A549 (cell line): ENCODE results near the gene TMEM125. TPM values are rescaled to one million over a fixed set of nuclear protein-coding genes. Genes with fewer than 3 reads are reported as not detected.

Experiments used
- ATAC-seq, 2 experiments: fragments of 200-7000 bp in 1 of 2; fragments of >200 bp in 1 of 2; cut with Nextera tagmentation in 1 of 2; cut with Tn5 transposase in 1 of 2; 3 replicates each; pipeline versions ENCODE4 v1.8.0 to v1.9.1; 2018 to 2020; ENCODE audit warnings: mild to moderate bottlenecking in 1 of 2, moderate library complexity in 1 of 2
- CTCF ChIA-PET: fragments of 300-600 bp; sonication (Branson Sonifier 250); formaldehyde crosslinking; extraction: SDS; loops from one replicate; lab custom pipeline; 2021; ENCODE audit warnings: antibody characterized with exemption, inconsistent platforms; lab: Yijun Ruan, JAX
- POLR2A ChIA-PET: fragments of 350-600 bp; formaldehyde crosslinking; extraction: SDS; loops from one replicate; lab custom pipeline; 2021; ENCODE audit warnings: antibody characterized with exemption, inconsistent platforms; lab: Yijun Ruan, JAX
- DNase-seq, 2 experiments: peaks; one replicate each; pipeline versions ENCODE4 v3.0.0 to v3.0.0-alpha.2; 2011 to 2016; ENCODE audit warnings: low read depth in 1 of 2, low spot score in 1 of 2
- FAIRE-seq: peaks from 2 replicates; lab custom pipeline; 2011; peaks lifted over from hg19 to GRCh38; lab: Jason Lieb, UNC
- H3K27ac ChIP-seq, 2 experiments: fragments of >200 bp; sonication (Bioruptor Twin); formaldehyde crosslinking; 3 replicates each; pipeline ENCODE4 v1.5.1; 2016 to 2017
- H3K4me1 ChIP-seq: fragments of >200 bp; sonication (Bioruptor Twin); formaldehyde crosslinking; 3 replicates; pipeline ENCODE4 v1.6.1; 2016
- H3K4me2 ChIP-seq: fragments of >200 bp; sonication (Bioruptor Twin); formaldehyde crosslinking; 3 replicates; pipeline ENCODE4 v1.6.1; 2016
- H3K4me3 ChIP-seq: fragments of >200 bp; sonication (Bioruptor Twin); formaldehyde crosslinking; 3 replicates; pipeline ENCODE4 v1.5.1; 2016
- H3K9me3 ChIP-seq: fragments of >200 bp; sonication (Bioruptor Twin); formaldehyde crosslinking; 3 replicates; pipeline ENCODE4 v1.6.1; 2016
- BHLHE40 ChIP-seq: IDR thresholded peaks from 2 replicates; pipeline ENCODE4 v1.6.1; 2012; ENCODE audit warnings: low read depth, low read length, inconsistent platforms
- CHD4 ChIP-seq: fragments of 200-600 bp; sonication (generic); IDR thresholded peaks from 2 replicates; pipeline ENCODE4 v1.6.1; 2016; ENCODE audit warnings: antibody characterized with exemption, mild to moderate bottlenecking, borderline replicate concordance
- CTCF ChIP-seq: fragments of >200 bp; sonication (Bioruptor Twin); formaldehyde crosslinking; IDR thresholded peaks from 3 replicates; pipeline ENCODE4 v1.5.1; 2016
- E2F6 ChIP-seq: IDR thresholded peaks from 2 replicates; pipeline ENCODE4 v1.6.1; 2012; ENCODE audit warnings: low read depth, borderline replicate concordance
- EHMT2 ChIP-seq: fragments of 200-600 bp; sonication (generic); IDR thresholded peaks from 2 replicates; pipeline ENCODE4 v1.6.1; 2016; ENCODE audit warnings: antibody characterized with exemption, low read depth, mild to moderate bottlenecking, moderate library complexity
- FOSL2 ChIP-seq, 2 experiments: fragments of 450-650 bp in 1 of 2; fragments of >200 bp in 1 of 2; sonication (Bioruptor Twin) in 1 of 2; formaldehyde crosslinking; IDR thresholded peaks; 2 replicates each; pipeline versions ENCODE4 v1.5.0 to v1.6.1; 2016 to 2020; ENCODE audit warnings: mild to moderate bottlenecking in 1 of 2, moderate library complexity in 1 of 2
- GATA3 ChIP-seq: IDR thresholded peaks from 2 replicates; pipeline ENCODE4 v1.6.1; 2012; ENCODE audit warnings: borderline replicate concordance
- HES2 ChIP-seq: fragments of >200 bp; sonication (Bioruptor Twin); formaldehyde crosslinking; IDR thresholded peaks from 2 replicates; pipeline ENCODE4 v1.6.1; 2016
- JUN ChIP-seq, 2 experiments: fragments of >200 bp; sonication (Bioruptor Twin); formaldehyde crosslinking; IDR thresholded peaks; 2 replicates in 1 of 2; 3 replicates in 1 of 2; pipeline ENCODE4 v1.6.1; 2016 to 2017
- KDM1A ChIP-seq: fragments of 200-600 bp; sonication (generic); IDR thresholded peaks from 2 replicates; pipeline ENCODE4 v1.6.1; 2016; ENCODE audit warnings: low read depth, mild to moderate bottlenecking
- MAFK ChIP-seq: fragments of 450-650 bp; IDR thresholded peaks from 2 replicates; pipeline ENCODE4 v1.6.1; 2014; ENCODE audit not compliant: partially characterized antibody
- MYC ChIP-seq: IDR thresholded peaks from 2 replicates; pipeline ENCODE4 v1.6.1; 2012; ENCODE audit warnings: mild to moderate bottlenecking, inconsistent platforms, low read length, improper control_type of control experiment, borderline replicate concordance
- PHF8 ChIP-seq: fragments of 200-600 bp; sonication (generic); IDR thresholded peaks from 2 replicates; pipeline ENCODE4 v1.6.1; 2016; ENCODE audit warnings: low read depth, mild to moderate bottlenecking, antibody characterized with exemption, moderate library complexity, borderline replicate concordance
- POLR2A ChIP-seq: IDR thresholded peaks from 2 replicates; pipeline ENCODE4 v1.6.1; 2012; ENCODE audit warnings: mild to moderate bottlenecking, low read length
- RAD21 ChIP-seq, 2 experiments: fragments of >200 bp in 1 of 2; sonication (Bioruptor Twin) in 1 of 2; formaldehyde crosslinking in 1 of 2; IDR thresholded peaks in 1 of 2; conservative IDR thresholded peaks in 1 of 2; 2 replicates in 1 of 2; 3 replicates in 1 of 2; pipeline ENCODE4 v1.6.1; 2012 to 2018; ENCODE audit warnings: inconsistent platforms in 1 of 2
- SMC3 ChIP-seq: fragments of >200 bp; sonication (Bioruptor Twin); formaldehyde crosslinking; IDR thresholded peaks from 3 replicates; pipeline ENCODE4 v1.6.1; 2018; ENCODE audit warnings: inconsistent platforms
- TFCP2L1 ChIP-seq: fragments of 250-450 bp; sonication (Bioruptor Pico); IDR thresholded peaks from 2 replicates; pipeline ENCODE4 v1.5.0; 2021; ENCODE audit warnings: mild to moderate bottlenecking
- ZNF302 ChIP-seq: fragments of 250-450 bp; sonication (Bioruptor Pico); IDR thresholded peaks from 2 replicates; pipeline ENCODE4 v1.9.0; 2021; ENCODE audit warnings: inconsistent platforms, mild to moderate bottlenecking, moderate library complexity
- WGBS: methylation state at CpG from one replicate; pipeline ENCODE4 v1.1.6; 2017; ENCODE audit errors: missing lambda C conversion rate; 5-methylcytosine and 5-hydroxymethylcytosine counted together
- polyA plus RNA-seq, 4 experiments: library from polyadenylated mRNA; depleted of rRNA in 3 of 4; stranded (reverse); fragments of >200 nt; fragmentation: RNase III in 1 of 4; extraction: RNeasy Plus Mini Kit Qiagen cat#74134 plus additional on column Dnase treatment in 1 of 4; gene quantifications; 2 replicates in 3 of 4; 3 replicates in 1 of 4; pipeline ENCODE4 v1.2.3, GENCODE V29; 2011 to 2017
- TF ChIP-seq, protein P1 (sequence below): fragments of 150-350 bp; IDR thresholded peaks from 2 replicates; pipeline ENCODE4 v1.6.1; 2014; ENCODE audit warnings: low read depth, mild to moderate bottlenecking, low read length
- TF ChIP-seq, protein P2 (sequence below): fragments of 450-650 bp; IDR thresholded peaks from 2 replicates; pipeline ENCODE4 v1.6.1; 2014; ENCODE audit warnings: antibody characterized with exemption

TMEM125 gene
- polyA plus RNA-seq, 2 of the 4 experiments (the other 2 are of a cell fraction): not detected

DNA sequence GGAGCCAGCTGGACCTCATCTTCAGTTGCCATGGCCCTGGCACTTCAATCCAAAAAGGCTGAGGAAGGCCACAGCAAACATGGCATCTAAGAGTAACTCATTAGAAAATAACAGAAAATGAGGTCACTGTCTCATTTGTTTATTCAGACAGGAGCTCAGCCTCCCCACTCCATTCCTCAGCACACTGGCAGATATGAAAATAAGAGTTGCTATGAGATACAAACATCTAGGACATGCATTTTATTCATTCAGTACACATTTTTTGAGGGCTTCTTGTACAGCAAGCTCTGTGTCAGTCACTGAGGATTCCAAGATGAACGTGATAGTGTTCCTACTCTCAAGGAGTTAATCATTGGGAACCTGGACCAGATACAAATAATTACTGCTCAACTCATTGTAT is 32.7 kb upstream of the TMEM125 start:
- FAIRE-seq (no peak), ATAC-seq (no peak)
- POLR2A ChIA-PET: no interaction called here
- peaks cover 5% of the 10 kb centered on the region; the same call in 1 of the 3 replicates for H3K4me1 ChIP-seq
- no peak for TF ChIP-seq PHF8
- TF ChIP-seq E2F6: no peak
- no peak for TF ChIP-seq JUN (IDR thresholded peaks at IDR 0.05)
- no peak for TF ChIP-seq HES2
- TF ChIP-seq, all 56 proteins: peak for 0
- Histone ChIP-seq H3K4me2 (no peak overlapping the region), H3K27ac (no peak overlapping the region), H3K9me3 (no peaks in the 10 kb centered on the region), H3K4me3 (no peak overlapping the region)
- CTCF ChIA-PET: interaction anchor here (0.8 to 2.2 kb wide), 3 partner anchors 9 to 177 kb away, joined by 3 to 4 read pairs (median 4); partner anchors contain the start of gene CDC20
- DNase-seq: no peak
- WGBS: 100% methylated on average over 1 of the region's 1 CpG

- TF ChIP-seq PHF8 (no peak), RAD21 (conservative IDR thresholded peaks at IDR 0.05 in 1 of 2, IDR thresholded peaks at IDR 0.05 in 1 of 2) (peak; percentile 61 to 81), SMC3 (peak; percentile 57), JUN (IDR thresholded peaks at IDR 0.05) (no peak), CHD4 (no peak), ZNF302 (CRISPR knock-in tag) (no peak), KDM1A (no peak), CTCF (peak; percentile 44), EHMT2 (no peak)
- TF ChIP-seq, protein P1, sequence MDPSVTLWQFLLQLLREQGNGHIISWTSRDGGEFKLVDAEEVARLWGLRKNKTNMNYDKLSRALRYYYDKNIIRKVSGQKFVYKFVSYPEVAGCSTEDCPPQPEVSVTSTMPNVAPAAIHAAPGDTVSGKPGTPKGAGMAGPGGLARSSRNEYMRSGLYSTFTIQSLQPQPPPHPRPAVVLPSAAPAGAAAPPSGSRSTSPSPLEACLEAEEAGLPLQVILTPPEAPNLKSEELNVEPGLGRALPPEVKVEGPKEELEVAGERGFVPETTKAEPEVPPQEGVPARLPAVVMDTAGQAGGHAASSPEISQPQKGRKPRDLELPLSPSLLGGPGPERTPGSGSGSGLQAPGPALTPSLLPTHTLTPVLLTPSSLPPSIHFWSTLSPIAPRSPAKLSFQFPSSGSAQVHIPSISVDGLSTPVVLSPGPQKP: no peak
- DNase-seq (peak; percentile 40 to 58), FAIRE-seq (no peak), ATAC-seq (peak; percentile 80 to 91; a peak in 5 of 6 replicates)
- WGBS: 8% methylated on average over 4 of the region's 5 CpGs
- POLR2A ChIA-PET: no interaction called here
- no peak overlapping the region for H3K4me2 ChIP-seq
- H3K4me1 ChIP-seq: no peaks in the 10 kb centered on the region
- H3K9me3 ChIP-seq: no peaks in the 10 kb centered on the region
- H3K27ac ChIP-seq: no peak overlapping the region
- H3K4me3 ChIP-seq: no peak overlapping the region
- CTCF ChIA-PET: interaction anchor here (0.8 to 2.2 kb wide), 7 partner anchors 11 to 342 kb away, joined by 3 to 6 read pairs (median 3); no protein-coding TSS in a partner anchor
These were observed 31.7 kb upstream of the TMEM125 start for GRCh38 chr1:43238085-43238484.

GRCh38 chr1:43238991-43239469 is 30.8 kb upstream of the TMEM125 start:
- FAIRE-seq (no peak), ATAC-seq (no peak), DNase-seq (no peak)
- Histone ChIP-seq H3K4me2 (no peak overlapping the region), H3K9me3 (no peaks in the 10 kb centered on the region), H3K4me3 (no peak overlapping the region), H3K4me1 (no peaks in the 10 kb centered on the region), H3K27ac (no peak overlapping the region)
- ChIA-PET CTCF (interaction anchor here (0.8 to 2.2 kb wide), 8 partner anchors 12 to 341 kb away, joined by 3 to 6 read pairs (median 4); no protein-coding TSS in a partner anchor), POLR2A (no interaction called here)
- TF ChIP-seq RAD21 (conservative IDR thresholded peaks at IDR 0.05 in 1 of 2, IDR thresholded peaks at IDR 0.05 in 1 of 2): no peak
- WGBS: 83% methylated on average over 3 of the region's 3 CpGs

DNA sequence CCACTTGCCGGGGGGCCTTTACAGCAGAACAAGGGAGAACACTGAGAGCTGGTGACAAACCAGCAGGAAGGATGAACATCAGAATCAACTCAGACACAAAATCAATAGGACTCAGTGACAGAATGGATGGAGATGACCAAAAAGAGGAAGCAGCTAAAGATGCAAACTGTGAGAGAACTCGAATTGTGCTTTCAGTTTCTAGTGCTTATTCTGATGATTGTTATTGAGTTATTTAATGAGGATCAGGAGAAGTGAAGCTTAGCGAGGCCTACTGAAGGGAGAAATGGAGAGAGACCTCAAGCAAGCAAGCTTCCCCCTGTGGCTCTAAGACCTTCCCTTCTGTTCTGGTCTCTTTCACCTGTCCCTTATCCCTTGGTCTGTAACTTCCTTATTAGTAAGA is 30.3 kb upstream of the TMEM125 start:
- Histone ChIP-seq H3K9me3 (no peaks in the 10 kb centered on the region), H3K4me1 (no peaks in the 10 kb centered on the region)
- TF ChIP-seq, protein P2, sequence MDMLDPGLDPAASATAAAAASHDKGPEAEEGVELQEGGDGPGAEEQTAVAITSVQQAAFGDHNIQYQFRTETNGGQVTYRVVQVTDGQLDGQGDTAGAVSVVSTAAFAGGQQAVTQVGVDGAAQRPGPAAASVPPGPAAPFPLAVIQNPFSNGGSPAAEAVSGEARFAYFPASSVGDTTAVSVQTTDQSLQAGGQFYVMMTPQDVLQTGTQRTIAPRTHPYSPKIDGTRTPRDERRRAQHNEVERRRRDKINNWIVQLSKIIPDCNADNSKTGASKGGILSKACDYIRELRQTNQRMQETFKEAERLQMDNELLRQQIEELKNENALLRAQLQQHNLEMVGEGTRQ: no peak
- TF ChIP-seq BHLHE40 (no peak), MAFK (no peak), POLR2A (no peak), GATA3 (no peak), FOSL2 (IDR thresholded peaks at IDR 0.05) (no peak), FOSL2 (CRISPR knock-in tag; IDR thresholded peaks at IDR 0.05) (no peak), MYC (no peak), TFCP2L1 (CRISPR knock-in tag) (no peak)
- TF ChIP-seq, all 56 proteins: peak for 0
- H3K4me2 ChIP-seq: no peak overlapping the region
- ATAC-seq (no peak), FAIRE-seq (no peak), DNase-seq (no peak)
- POLR2A ChIA-PET: no interaction called here
- H3K27ac ChIP-seq: no peak overlapping the region
- CTCF ChIA-PET: interaction anchor here (1.0 to 1.7 kb wide), 4 partner anchors 13 to 176 kb away, joined by 3 to 6 read pairs (median 4); no protein-coding TSS in a partner anchor
- no peak overlapping the region for H3K4me3 ChIP-seq
- 49% methylated on average over 3 of the region's 3 CpGs for WGBS
